Endodermal cell (in vitro differentiated cells): Measurements from ENCODE around the gene MLH1. TPM values are rescaled to one million over a fixed set of nuclear protein-coding genes. Genes with fewer than 3 reads are reported as not detected.

ENCODE experiments used
- DNase-seq: peaks from one replicate; pipeline ENCODE4 v3.0.0-alpha.2; 2017
- H3K27ac ChIP-seq: 2 replicates; pipeline ENCODE4 v1.5.1; 2013; ENCODE audit warnings: mild to moderate bottlenecking, low read depth, low read length, moderate library complexity
- H3K27me3 ChIP-seq: 2 replicates; pipeline ENCODE4 v1.6.1; 2013; ENCODE audit warnings: mild to moderate bottlenecking, low read length, moderate library complexity; ENCODE audit not compliant: insufficient read depth, control insufficient read depth, poor library complexity, severe bottlenecking
- H3K36me3 ChIP-seq: 2 replicates; pipeline ENCODE4 v1.7.0; 2013; ENCODE audit warnings: mild to moderate bottlenecking, low read length, moderate library complexity; ENCODE audit not compliant: control insufficient read depth, insufficient read depth
- H3K4me1 ChIP-seq: one replicate; pipeline ENCODE4 v1.7.0; 2013; ENCODE audit warnings: low read length; ENCODE audit not compliant: control insufficient read depth, insufficient read depth
- H3K4me3 ChIP-seq: 2 replicates; pipeline ENCODE4 v1.5.1; 2013; ENCODE audit warnings: mild to moderate bottlenecking, low read length, moderate library complexity
- H3K9ac ChIP-seq: 2 replicates; pipeline ENCODE4 v1.6.1; 2013; ENCODE audit warnings: mild to moderate bottlenecking, low read length, moderate library complexity; ENCODE audit not compliant: poor library complexity, severe bottlenecking; ENCODE audit errors: extremely low read depth
- H3K9me3 ChIP-seq: 2 replicates; pipeline ENCODE4 v1.6.1; 2013; ENCODE audit warnings: mild to moderate bottlenecking, low read length, moderate library complexity; ENCODE audit not compliant: control insufficient read depth
- H3K27ac Mint-ChIP-seq: 2 replicates; pipeline ENCODE4 v1.8.0; 2020; ENCODE audit warnings: mixed read lengths
- H3K27me3 Mint-ChIP-seq: 2 replicates; pipeline ENCODE4 v1.8.0; 2021; ENCODE audit warnings: mild to moderate bottlenecking, mixed read lengths; ENCODE audit not compliant: insufficient read depth
- H3K36me3 Mint-ChIP-seq: 2 replicates; pipeline ENCODE4 v1.8.0; 2020; ENCODE audit warnings: low read depth, mixed read lengths
- H3K4me1 Mint-ChIP-seq: 2 replicates; pipeline ENCODE4 v1.8.0; 2020; ENCODE audit warnings: mixed read lengths
- H3K4me3 Mint-ChIP-seq: 2 replicates; pipeline ENCODE4 v1.8.0; 2020; ENCODE audit warnings: mild to moderate bottlenecking, moderate library complexity, mixed read lengths
- H3K9me3 Mint-ChIP-seq: 2 replicates; pipeline ENCODE4 v1.8.0; 2020; ENCODE audit warnings: mild to moderate bottlenecking, mixed read lengths
- CTCF ChIP-seq: fragments of 200-600 bp; sonication (generic); conservative IDR thresholded peaks from 2 replicates; pipeline ENCODE4 v1.5.0; 2021; ENCODE audit warnings: antibody characterized with exemption, mild to moderate bottlenecking
- WGBS, 2 experiments: methylation state at CpG; one replicate each; pipeline versions ENCODE4 v1.1.5 to v1.1.7; 2013; ENCODE audit warnings: missing lambda C conversion rate in 2 of 2, mixed read lengths in 1 of 2; ENCODE audit not compliant: insufficient coverage in 1 of 2, insufficient read length in 1 of 2; 5-methylcytosine and 5-hydroxymethylcytosine counted together
- total RNA-seq, 2 donors: library from RNA; stranded (reverse); fragmentation: NEBNext Ultra II Directional in 1 of 2; extraction: Animal tissue kit (Norgen Biotek cat#: 25700) in 1 of 2; gene quantifications; 2 replicates in 1 of 2; 3 replicates in 1 of 2; pipeline ENCODE4 v1.2.1, GENCODE V29; 2021

The MLH1 gene
- total RNA-seq, 2 donors from 2014 or later = 36.4 to 47.0 TPM

- Histone ChIP-seq H3K36me3 (peaks cover 89% of the 10 kb centered on the region), H3K9me3 (peaks cover 11% of the 10 kb centered on the region), H3K27me3 (no peaks in the 10 kb centered on the region), H3K27ac (no peak overlapping the region), H3K9ac (no peak overlapping the region), H3K4me1 (no peaks in the 10 kb centered on the region), H3K4me3 (no peak overlapping the region)
- peak; percentile 34 for TF ChIP-seq CTCF
- DNase-seq = no peak
- H3K36me3 Mint-ChIP-seq = peaks cover 95% of the 10 kb centered on the region
- no peaks in the 10 kb centered on the region for H3K27me3 Mint-ChIP-seq
- no peak overlapping the region for H3K27ac Mint-ChIP-seq
- H3K9me3 Mint-ChIP-seq = peaks cover 17% of the 10 kb centered on the region
- H3K4me3 Mint-ChIP-seq = no peak overlapping the region
- 100% methylated on average over 1 of the region's 2 CpGs for WGBS, 2 experiments
- H3K4me1 Mint-ChIP-seq = peaks cover 6% of the 10 kb centered on the region
Measured at GRCh38 chr3:37024092-37024491, 30.8 kb downstream of the MLH1 start.

DNA sequence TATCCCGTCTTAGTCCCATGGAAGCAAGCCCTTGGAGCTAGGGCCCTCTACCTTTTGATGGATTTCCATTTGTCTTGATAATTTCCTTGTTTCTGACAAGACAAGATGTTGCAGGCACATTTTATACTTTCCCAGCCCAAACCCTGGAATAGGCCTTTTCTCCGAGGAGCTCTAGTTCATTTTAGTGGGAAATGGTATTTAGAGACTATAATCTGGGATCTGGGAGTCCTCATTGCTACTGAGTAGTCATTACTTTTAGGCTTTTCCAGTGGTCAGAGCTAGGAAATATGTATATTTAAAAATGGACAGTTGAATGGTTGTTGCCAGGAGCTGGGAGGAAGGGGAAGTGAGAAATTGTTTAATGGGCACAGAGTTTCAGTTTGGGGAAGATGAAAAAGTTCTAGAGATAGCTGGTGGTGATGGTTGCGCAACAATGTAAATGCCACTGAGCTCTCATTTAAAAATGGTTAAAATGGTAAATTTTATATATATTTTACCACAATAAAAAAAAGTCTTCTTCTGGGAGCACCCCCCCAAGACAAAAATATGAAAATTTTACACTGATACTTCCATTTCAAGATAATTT, 31.6 kb downstream of the MLH1 start:
- peaks cover 17% of the 10 kb centered on the region for H3K9me3 Mint-ChIP-seq
- no peak for DNase-seq
- H3K4me1 ChIP-seq = no peaks in the 10 kb centered on the region
- peaks cover 11% of the 10 kb centered on the region for H3K9me3 ChIP-seq
- H3K27me3 ChIP-seq = no peaks in the 10 kb centered on the region
- H3K4me3 Mint-ChIP-seq = no peak overlapping the region
- H3K36me3 ChIP-seq = peaks cover 90% of the 10 kb centered on the region
- 97 to 100% methylated on average over 1 to 2 of the region's 3 CpGs for WGBS, 2 experiments
- H3K27ac Mint-ChIP-seq = no peak overlapping the region
- no peak overlapping the region for H3K27ac ChIP-seq
- no peak for TF ChIP-seq CTCF
- no peak overlapping the region for H3K9ac ChIP-seq
- no peaks in the 10 kb centered on the region for H3K27me3 Mint-ChIP-seq
- peaks cover 92% of the 10 kb centered on the region for H3K36me3 Mint-ChIP-seq
- peaks cover 6% of the 10 kb centered on the region for H3K4me1 Mint-ChIP-seq
- no peak overlapping the region for H3K4me3 ChIP-seq

DNA sequence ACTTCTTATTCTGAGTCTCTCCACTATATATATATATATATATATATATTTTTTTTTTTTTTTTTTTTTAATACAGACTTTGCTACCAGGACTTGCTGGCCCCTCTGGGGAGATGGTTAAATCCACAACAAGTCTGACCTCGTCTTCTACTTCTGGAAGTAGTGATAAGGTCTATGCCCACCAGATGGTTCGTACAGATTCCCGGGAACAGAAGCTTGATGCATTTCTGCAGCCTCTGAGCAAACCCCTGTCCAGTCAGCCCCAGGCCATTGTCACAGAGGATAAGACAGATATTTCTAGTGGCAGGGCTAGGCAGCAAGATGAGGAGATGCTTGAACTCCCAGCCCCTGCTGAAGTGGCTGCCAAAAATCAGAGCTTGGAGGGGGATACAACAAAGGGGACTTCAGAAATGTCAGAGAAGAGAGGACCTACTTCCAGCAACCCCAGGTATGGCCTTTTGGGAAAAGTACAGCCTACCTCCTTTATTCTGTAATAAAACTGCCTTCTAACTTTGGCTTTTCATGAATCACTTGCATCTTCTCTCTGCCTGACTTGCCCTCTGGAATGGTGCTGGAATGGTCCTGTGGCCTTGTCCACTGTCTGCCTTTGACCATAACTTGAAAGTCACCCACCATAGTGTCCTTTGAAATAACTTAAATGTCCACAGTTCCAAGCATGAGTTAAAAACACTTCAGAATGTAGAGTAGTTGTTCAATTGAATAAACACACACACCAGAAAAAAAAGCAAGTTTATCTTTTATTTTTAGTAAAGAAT, 32.4 kb downstream of the MLH1 start:
- whole genome bisulfite sequencing, 2 experiments = 93 to 100% methylated on average over 2 to 3 of the region's 3 CpGs
- H3K27ac Mint-ChIP-seq = no peak overlapping the region
- no peak overlapping the region for H3K27ac ChIP-seq
- peaks cover 86% of the 10 kb centered on the region for H3K36me3 Mint-ChIP-seq
- no peak for TF ChIP-seq CTCF
- H3K4me3 ChIP-seq = no peak overlapping the region
- H3K9me3 Mint-ChIP-seq = peaks cover 17% of the 10 kb centered on the region
- no peak overlapping the region for H3K9ac ChIP-seq
- H3K27me3 Mint-ChIP-seq = no peaks in the 10 kb centered on the region
- H3K4me1 Mint-ChIP-seq = peaks cover 6% of the 10 kb centered on the region
- no peaks in the 10 kb centered on the region for H3K27me3 ChIP-seq
- no peak for DNase-seq
- H3K36me3 ChIP-seq = peaks cover 88% of the 10 kb centered on the region
- H3K4me3 Mint-ChIP-seq = no peak overlapping the region
- no peaks in the 10 kb centered on the region for H3K4me1 ChIP-seq
- H3K9me3 ChIP-seq = peaks cover 11% of the 10 kb centered on the region
